Measurements from ENCODE around the gene RALGAPA2. TPM values are rescaled to one million over a fixed set of nuclear protein-coding genes. Genes with fewer than 3 reads are reported as not detected.

Gene RALGAPA2
- polyA plus RNA-seq, 1 of the 3 experiments (the other 2 are of a cell fraction), result 1.0 TPM

DNA sequence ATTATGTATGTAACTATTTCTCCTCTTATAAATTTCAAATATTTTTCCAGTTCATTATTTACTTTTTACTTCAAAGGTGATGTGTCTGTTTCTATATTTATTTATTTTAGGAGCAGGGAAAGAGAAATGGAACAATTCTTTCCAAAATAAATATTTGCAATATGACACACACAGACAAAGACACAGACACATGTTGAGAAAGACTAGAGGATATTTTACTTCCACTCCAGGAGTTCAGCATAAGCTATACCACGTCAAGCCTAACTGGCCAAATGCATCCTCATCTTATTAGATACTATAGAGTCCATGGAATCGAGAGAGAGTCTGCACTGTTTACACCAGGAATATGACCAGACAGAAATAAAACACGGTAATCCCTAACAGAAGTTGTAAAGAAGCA is 13.3 kb downstream of the RALGAPA2 start (continued):
- TF ChIP-seq FOXM1 (IDR thresholded peaks at IDR 0.05; ENCODE audit: low read depth), result no peak

DNA sequence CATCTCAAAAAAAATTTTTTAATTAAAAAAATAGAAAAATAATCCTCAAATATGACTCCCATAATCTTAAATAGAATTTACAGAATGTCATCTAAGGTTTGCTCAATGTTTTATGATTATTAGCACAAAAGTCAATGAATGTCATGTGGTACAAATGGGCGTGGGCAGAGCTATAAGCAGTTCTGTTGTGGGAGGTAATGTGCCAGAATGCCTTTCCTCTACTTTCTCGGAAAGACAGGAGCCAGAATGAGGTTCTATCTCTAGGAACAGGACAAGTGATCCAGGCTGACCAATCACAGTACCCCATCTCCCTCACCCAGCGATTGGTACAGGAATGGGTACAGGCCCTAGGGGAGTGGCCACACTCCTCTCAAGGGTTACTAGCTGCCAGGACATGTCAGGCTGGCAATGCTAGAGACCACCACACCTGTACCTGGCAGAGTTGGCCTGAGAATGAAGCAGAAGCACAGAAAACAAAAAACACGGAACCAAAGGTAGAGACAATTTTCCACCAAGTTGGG is 15.1 kb downstream of the RALGAPA2 start:
- H3K4me1 ChIP-seq (ENCODE audit: control insufficient read depth in 1 of 2, insufficient read depth in 2 of 2, low read depth in 1 of 2, low read length in 1 of 2), result no peaks in the 10 kb centered on the region
- H3K4me3 ChIP-seq (ENCODE audit: low read depth in 2 of 2, low read length in 1 of 2), result no peak overlapping the region
- H3K79me2 ChIP-seq (ENCODE audit: insufficient read depth), result no peaks in the 10 kb centered on the region
- no peaks in the 10 kb centered on the region for H3F3A ChIP-seq (replicated peaks; ENCODE audit: insufficient read depth)
- ChIA-PET POLR2A (no interaction called here), CTCF (interaction anchor here (1.2 to 2.1 kb wide), 4 partner anchors 13 to 539 kb away, joined by 3 to 6 read pairs (median 4); no protein-coding TSS in a partner anchor)
- no peaks in the 10 kb centered on the region for H4K20me1 ChIP-seq (ENCODE audit: insufficient read depth)
- DNase-seq, result no peak
- no peak overlapping the region for H3K4me2 ChIP-seq
- H3K9me3 ChIP-seq, result no peaks in the 10 kb centered on the region
- H3K9me2 ChIP-seq, result no peaks in the 10 kb centered on the region
- H2AFZ ChIP-seq (ENCODE audit: low read depth), result no peak overlapping the region
- no peak overlapping the region for H3K27ac ChIP-seq (ENCODE audit: low read depth in 2 of 2, low read length in 1 of 2)
- no peaks in the 10 kb centered on the region for H3K27me3 ChIP-seq (ENCODE audit: insufficient read depth)
- H3K36me3 ChIP-seq (replicated peaks in 1 of 2; ENCODE audit: control insufficient read depth in 1 of 2, insufficient read depth in 2 of 2, low read length in 1 of 2), result no peaks in the 10 kb centered on the region
- no peak for TF ChIP-seq FOXJ3 (CRISPR knock-in tag; IDR thresholded peaks at IDR 0.05)
- TF ChIP-seq GATA2 (CRISPR knock-in tag; IDR thresholded peaks at IDR 0.05), result no peak
- TF ChIP-seq, protein P1, sequence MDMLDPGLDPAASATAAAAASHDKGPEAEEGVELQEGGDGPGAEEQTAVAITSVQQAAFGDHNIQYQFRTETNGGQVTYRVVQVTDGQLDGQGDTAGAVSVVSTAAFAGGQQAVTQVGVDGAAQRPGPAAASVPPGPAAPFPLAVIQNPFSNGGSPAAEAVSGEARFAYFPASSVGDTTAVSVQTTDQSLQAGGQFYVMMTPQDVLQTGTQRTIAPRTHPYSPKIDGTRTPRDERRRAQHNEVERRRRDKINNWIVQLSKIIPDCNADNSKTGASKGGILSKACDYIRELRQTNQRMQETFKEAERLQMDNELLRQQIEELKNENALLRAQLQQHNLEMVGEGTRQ (IDR thresholded peaks at IDR 0.05; ENCODE audit: borderline replicate concordance, low read depth, low read length), result no peak
- no peak for TF ChIP-seq MEF2A (IDR thresholded peaks at IDR 0.05; ENCODE audit: borderline replicate concordance, low read depth)
- no peak for TF ChIP-seq NRF1 (IDR thresholded peaks at IDR 0.05; ENCODE audit: low read depth, low read length)
- TF ChIP-seq CHD2 (IDR thresholded peaks at IDR 0.05; ENCODE audit: low read length, partially characterized antibody), result no peak
- TF ChIP-seq TCF12 (IDR thresholded peaks at IDR 0.05), result no peak
- 74% methylated on average over 4 of the region's 4 CpGs for WGBS (ENCODE audit: low lambda C conversion rate)
- no peak overlapping the region for H3K9ac ChIP-seq

DNA sequence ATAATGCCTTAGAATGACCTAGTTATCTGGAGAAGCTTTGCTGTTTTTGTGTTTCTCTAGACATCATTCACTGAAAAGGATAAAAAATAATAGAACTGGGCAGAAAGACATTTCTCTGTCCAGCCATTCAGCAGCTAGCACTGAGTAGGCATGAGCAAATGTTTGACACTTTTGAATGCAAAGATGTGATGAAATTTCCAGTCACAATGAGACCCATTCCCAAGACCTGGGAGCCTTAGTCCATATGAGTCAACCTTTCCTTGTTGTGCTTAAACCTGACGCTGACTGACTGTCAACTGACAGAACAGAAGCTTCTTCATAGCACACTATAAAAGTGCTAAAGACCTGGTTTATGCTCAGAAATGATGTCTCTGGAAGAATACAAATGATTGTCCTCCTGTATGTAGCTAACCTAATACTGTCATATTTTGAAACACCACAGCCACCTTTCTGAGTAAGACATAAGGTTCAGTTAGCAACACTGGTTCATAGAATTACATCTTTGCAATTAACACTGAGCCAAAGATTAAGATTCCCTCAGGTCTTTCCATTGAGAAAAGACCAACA is 17.1 kb downstream of the RALGAPA2 start:
- CTCF ChIA-PET, result no interaction called here
- Histone ChIP-seq H3K79me2 (ENCODE audit: insufficient read depth) (no peaks in the 10 kb centered on the region), H3K9me2 (no peaks in the 10 kb centered on the region), H3F3A (replicated peaks; ENCODE audit: insufficient read depth) (no peaks in the 10 kb centered on the region), H2AFZ (ENCODE audit: low read depth) (no peak overlapping the region), H3K27me3 (ENCODE audit: insufficient read depth) (no peaks in the 10 kb centered on the region), H3K4me1 (ENCODE audit: control insufficient read depth in 1 of 2, insufficient read depth in 2 of 2, low read depth in 1 of 2, low read length in 1 of 2) (no peaks in the 10 kb centered on the region), H3K27ac (ENCODE audit: low read depth in 2 of 2, low read length in 1 of 2) (no peak overlapping the region), H3K36me3 (replicated peaks in 1 of 2; ENCODE audit: control insufficient read depth in 1 of 2, insufficient read depth in 2 of 2, low read length in 1 of 2) (no peaks in the 10 kb centered on the region), H4K20me1 (ENCODE audit: insufficient read depth) (no peaks in the 10 kb centered on the region), H3K4me2 (no peak overlapping the region), H3K9me3 (no peaks in the 10 kb centered on the region), H3K4me3 (ENCODE audit: low read depth in 2 of 2, low read length in 1 of 2) (no peak overlapping the region), H3K9ac (no peak overlapping the region)
- POLR2A ChIA-PET, result no interaction called here
- 88% methylated on average over 1 of the region's 1 CpG for WGBS (ENCODE audit: low lambda C conversion rate)
- TF ChIP-seq, protein P2, sequence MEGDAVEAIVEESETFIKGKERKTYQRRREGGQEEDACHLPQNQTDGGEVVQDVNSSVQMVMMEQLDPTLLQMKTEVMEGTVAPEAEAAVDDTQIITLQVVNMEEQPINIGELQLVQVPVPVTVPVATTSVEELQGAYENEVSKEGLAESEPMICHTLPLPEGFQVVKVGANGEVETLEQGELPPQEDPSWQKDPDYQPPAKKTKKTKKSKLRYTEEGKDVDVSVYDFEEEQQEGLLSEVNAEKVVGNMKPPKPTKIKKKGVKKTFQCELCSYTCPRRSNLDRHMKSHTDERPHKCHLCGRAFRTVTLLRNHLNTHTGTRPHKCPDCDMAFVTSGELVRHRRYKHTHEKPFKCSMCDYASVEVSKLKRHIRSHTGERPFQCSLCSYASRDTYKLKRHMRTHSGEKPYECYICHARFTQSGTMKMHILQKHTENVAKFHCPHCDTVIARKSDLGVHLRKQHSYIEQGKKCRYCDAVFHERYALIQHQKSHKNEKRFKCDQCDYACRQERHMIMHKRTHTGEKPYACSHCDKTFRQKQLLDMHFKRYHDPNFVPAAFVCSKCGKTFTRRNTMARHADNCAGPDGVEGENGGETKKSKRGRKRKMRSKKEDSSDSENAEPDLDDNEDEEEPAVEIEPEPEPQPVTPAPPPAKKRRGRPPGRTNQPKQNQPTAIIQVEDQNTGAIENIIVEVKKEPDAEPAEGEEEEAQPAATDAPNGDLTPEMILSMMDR (IDR thresholded peaks at IDR 0.05), result no peak
- TF ChIP-seq SIN3A (IDR thresholded peaks at IDR 0.05; ENCODE audit: borderline replicate concordance, low read depth, low read length), result no peak
- TF ChIP-seq, protein P3, sequence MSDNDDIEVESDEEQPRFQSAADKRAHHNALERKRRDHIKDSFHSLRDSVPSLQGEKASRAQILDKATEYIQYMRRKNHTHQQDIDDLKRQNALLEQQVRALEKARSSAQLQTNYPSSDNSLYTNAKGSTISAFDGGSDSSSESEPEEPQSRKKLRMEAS (IDR thresholded peaks at IDR 0.05; ENCODE audit: low read depth), result no peak
- TF ChIP-seq MEF2A (IDR thresholded peaks at IDR 0.05; ENCODE audit: borderline replicate concordance, low read depth), result no peak
- TF ChIP-seq, protein P4, sequence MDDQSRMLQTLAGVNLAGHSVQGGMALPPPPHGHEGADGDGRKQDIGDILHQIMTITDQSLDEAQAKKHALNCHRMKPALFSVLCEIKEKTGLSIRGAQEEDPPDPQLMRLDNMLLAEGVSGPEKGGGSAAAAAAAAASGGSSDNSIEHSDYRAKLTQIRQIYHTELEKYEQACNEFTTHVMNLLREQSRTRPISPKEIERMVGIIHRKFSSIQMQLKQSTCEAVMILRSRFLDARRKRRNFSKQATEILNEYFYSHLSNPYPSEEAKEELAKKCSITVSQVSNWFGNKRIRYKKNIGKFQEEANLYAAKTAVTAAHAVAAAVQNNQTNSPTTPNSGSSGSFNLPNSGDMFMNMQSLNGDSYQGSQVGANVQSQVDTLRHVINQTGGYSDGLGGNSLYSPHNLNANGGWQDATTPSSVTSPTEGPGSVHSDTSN (IDR thresholded peaks at IDR 0.05), result no peak
- no peak for TF ChIP-seq JUND (IDR thresholded peaks at IDR 0.05)
- TF ChIP-seq, protein P1 (IDR thresholded peaks at IDR 0.05; ENCODE audit: borderline replicate concordance, low read depth, low read length), result no peak
- TF ChIP-seq FOSL2 (IDR thresholded peaks at IDR 0.05; ENCODE audit: borderline replicate concordance, low read depth), result no peak
- TF ChIP-seq FOXM1 (IDR thresholded peaks at IDR 0.05; ENCODE audit: low read depth), result no peak
- TF ChIP-seq GATA2 (CRISPR knock-in tag; IDR thresholded peaks at IDR 0.05), result no peak
- no peak for TF ChIP-seq EZH2phosphoT487 (IDR thresholded peaks at IDR 0.05; ENCODE audit: borderline replicate concordance, low read depth)
- no peak for DNase-seq
